GDM1 (cell line): ENCODE results near the gene PI4K2B.
"Not testable (repeated sequence)": the region's sequence is repeated elsewhere in the genome, so short reads cannot be mapped to it uniquely, and the experiment has no call there.

Source experiments
- DNase-seq: peaks from one replicate; lab custom pipeline; 2025; lab: John Stamatoyannopoulos, UW

Gene PI4K2B

DNA sequence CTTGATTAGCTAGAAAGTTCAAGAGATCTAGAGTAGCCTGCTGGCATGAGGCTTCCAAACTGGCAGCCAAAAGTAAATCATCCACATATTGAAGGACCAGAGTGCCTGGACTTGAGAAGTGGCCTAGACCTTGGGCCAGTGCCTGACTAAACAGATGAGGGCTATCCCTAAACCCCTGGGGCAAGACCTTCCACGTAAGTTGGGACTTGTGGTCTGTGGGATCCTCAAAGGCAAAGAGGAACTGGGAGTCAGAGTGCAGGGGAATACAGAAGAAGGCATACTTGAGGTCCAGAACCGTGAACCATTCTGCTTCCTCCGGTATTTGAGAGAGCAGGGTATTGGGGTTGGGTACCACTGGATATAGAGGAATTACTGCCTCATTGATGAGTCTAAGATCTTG, 8.4 kb downstream of the PI4K2B start:
- DNase-seq, result not testable (repeated sequence)

DNA sequence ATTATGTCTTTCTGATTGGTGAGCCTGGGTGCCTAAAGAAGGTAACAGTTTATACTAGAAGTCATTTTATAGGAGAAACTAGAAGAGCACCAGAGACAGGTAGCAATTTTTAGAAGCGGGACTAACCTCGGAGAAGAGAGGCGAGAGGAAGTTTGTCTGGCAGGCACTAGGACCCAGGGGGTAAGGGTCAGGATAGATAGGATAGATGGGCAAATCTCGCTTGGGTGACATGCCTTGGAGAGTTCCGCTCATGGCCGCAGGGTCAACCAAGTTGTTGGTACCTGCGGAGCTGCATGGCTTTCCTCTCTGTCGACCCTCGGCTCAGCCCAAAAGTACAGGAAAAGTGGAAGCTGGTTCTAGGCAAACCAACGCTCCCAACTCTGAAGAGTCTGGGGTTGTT, 11.3 kb downstream of the PI4K2B start:
- DNase-seq, result no peak

DNA sequence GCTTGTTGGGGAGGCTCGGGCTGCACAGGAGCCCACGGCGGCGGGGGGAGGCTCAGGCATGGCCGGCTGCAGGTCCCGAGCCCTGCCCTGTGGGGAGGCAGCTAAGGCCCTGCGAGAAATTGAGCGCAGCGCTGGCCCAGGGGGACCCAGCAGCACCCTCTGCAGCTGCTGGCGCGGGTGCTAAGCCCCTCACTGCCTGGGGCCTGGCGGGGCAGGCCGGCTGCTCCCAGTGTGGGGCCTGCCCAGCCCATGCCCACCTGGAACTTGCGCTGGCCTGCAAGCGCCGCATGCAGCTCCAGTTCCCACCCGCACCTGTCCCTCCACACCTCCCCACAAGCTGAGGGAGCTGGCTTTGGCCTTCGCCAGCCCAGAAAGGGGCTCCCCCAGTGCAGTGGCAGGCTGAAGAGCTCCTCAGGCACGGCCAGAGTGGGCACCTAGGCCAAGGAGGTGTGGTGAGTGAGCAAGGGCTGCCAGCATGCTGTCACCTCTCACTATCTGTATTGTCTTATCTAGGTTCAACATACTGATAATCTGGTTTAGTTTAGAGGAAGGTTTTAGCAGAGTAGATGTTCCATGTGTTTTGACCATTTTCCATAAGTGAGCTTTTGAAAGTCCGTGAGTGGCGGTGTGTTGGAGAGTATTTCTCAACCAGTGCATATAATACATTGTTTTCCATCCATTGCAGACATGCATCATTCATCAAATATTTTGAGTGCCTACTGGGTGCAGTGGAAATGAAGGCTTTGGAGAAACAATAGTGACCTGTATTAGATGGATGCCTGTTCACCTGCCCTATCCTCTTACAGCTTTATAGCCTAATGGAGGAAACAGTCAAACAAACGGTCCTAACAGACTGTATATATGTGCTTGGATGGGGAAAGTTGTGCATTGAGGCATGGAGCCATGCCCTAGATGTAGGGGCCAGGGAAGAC, 13.1 kb downstream of the PI4K2B start:
- DNase-seq, result no peak

DNA sequence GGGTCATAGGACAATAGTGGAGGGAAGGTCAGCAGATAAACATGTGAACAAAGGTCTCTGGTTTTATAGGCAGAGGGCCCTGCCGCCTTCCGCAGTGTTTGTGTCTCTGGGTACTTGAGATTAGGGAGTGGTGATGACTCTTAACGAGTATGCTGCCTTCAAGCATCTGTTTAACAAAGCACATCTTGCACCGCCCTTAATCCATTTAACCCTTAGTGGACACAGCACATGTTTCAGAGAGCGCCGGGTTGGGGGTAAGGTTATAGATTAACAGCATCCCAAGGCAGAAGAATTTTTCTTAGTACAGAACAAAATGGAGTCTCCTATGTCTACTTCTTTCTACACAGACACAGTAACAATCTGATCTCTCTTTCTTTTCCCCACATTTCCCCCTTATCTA, 15.0 kb downstream of the PI4K2B start:
- not testable (repeated sequence) for DNase-seq

DNA sequence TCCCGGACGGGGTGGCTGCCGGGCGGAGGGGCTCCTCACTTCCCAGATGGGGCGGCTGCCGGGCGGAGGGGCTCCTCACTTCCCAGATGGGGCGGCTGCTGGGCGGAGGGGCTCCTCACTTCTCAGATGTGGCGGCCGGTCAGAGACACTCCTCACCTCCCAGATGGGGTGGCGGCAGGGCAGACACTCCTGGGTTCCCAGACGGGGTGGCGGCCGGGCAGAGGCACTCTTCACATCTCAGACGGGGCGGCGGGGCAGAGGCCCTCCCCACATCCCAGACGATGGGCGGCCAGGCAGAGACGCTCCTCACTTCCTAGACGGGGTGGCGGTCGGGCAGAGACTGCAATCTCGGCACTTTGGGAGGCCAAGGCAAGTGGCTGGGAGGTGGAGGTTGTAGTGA, 15.7 kb downstream of the PI4K2B start:
- DNase-seq, result not testable (repeated sequence)

DNA sequence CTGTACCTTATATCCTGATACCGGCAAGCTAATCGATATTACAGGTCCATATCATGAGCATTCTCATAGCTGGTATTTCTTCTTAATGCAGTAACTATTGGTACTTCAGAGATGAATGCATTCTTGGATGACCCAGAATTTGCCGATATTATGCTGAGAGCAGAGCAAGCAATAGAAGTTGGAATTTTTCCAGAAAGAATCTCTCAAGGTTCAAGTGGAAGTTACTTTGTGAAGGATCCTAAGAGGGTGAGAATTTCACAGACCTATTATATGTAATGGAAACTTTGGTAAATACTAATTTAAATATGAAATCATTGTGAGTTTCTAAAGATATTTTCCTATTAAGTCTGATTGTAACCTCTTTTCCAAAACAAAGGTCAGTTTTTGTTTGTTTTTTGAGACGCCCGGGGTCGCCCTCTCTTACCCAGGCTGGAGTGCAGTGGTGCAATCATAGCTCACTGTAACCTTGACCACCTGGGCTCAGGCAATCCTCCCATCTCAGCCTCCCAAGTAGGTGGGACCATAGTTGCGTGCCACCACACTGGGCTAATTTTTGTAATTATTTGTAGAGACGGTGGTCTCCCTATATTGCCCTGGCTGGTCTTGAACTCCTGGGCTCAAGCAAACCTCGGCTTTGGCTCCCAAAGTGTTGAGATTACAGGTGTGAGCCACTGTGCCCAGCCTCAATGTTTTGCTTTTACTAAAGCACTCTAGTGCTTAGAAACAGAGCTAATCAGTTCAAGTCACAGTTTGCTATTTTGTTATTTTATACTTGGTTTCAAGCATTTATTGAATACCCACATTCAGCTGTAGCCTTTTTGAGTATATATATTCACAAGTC, 18.6 kb downstream of the PI4K2B start:
- DNase-seq, result no peak

DNA sequence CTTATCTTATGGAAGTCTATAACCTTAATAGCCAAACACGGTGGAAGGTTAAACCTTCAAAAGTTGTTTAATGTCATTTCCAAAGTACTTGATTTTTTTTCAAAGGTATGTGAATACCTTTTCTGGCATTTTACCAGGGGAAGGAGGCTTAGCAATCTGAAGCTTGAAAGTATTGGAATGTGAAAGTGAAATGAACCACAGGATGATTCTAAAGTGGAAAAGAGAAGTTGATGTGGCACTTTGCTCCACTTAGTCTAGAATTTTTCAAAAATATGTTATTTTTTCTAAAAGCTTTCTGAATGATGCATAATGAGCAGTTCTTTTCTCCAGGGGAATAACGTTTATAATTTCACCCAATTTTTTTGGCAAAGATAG, 19.2 kb downstream of the PI4K2B start:
- no peak for DNase-seq

DNA sequence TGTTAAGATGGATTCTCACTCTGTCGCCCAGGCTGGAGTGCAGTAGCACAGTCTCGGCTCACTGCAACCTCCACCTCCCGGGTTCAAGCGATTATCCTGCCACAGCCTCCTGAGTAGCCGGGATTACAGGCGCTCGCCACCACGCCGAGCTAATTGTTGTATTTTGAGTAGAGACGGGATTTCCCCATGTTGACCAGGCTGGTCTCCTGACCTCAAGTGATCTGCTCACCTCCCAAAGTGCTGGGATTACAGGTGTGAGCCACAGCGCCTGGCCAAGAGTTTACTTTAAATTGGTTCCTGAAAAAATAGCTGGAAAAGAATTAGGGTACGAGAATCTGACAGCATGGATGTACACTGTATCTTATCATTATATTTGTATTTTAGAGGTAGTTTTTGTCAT, 20.0 kb downstream of the PI4K2B start:
- DNase-seq, result not testable (repeated sequence)

DNA sequence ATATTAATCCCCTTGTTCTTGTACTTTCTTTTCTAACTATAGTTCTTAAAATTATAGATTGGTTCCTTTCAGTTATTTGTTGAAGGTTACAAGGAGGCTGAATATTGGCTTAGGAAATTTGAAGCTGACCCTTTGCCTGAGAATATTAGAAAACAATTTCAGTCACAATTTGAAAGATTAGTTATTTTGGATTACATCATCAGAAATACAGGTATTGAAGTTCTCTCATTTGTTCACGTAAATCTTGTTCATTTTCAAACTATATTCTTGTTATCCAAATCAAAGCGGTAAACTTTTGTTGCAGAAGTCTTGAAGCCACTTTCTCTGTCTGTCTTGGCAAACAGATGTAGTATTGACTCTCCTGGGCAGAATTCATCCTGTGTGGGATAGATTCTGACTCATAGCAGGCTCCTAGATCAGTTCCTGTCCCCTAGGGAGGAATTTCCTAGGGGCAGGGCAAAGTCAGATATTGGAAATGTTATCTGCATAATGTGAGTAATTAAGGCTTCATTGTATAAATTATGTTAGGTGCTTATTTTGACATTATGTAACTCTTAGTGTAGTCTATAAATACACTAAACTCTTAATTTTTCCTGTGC, 25.2 kb downstream of the PI4K2B start:
- no peak for DNase-seq

DNA sequence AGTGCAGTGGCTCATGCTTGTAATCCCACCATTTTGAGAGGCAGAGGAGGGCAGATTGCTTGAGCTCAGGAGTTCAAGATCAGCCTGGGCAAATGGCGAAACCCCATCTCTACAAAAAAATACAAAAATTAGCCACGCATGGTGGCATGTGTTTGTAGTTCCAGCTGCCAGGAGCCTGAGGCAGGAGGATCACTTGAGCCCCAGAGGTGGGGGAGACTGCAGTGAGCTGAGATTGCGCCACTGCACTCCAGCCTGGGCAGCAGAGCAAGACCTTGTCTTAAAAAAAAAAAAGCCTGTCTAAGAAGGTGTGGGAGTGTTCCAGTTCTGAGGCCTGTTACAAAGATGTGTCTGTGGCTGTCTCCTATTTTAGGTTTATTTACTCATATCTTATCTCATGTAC, 38.0 kb downstream of the PI4K2B start:
- DNase-seq, result no peak

DNA sequence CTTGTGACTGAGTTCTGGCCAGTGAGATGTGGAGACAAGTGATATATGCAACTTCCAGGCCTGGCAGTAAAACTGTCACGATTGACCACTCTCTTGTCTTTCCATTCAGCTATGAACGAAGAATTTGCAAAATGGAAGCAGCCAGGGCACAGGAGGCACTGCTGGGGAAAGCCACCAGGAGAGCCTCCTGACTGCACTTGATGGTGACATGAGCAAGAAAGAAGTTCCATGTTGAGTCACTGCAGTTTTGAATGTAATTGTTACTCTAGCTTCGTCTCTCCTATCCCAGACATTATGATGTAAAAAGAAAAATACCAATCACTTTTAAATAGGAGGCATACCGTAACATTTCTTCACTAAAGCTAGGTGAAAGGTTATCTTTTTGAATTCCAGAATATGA, 46.4 kb downstream of the PI4K2B start:
- DNase-seq, result no peak

DNA sequence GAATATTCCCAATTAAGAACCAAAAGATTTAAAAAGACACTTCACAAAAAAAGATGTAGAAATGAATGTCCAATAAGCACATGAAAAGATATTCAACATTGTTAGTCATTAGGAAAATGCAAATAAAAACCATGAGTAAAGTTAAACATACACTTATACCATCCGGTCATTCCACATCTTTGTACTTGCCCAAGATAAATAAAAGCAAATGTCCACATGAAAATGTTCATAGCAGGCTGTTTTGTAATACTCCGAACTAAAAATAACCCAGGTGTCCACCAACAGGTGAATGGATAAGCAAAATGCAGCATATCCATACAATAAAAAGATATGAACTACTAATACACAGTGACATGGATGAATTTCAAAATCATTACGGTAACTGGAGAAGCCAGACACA, 50.1 kb downstream of the PI4K2B start:
- DNase-seq, result no peak

DNA sequence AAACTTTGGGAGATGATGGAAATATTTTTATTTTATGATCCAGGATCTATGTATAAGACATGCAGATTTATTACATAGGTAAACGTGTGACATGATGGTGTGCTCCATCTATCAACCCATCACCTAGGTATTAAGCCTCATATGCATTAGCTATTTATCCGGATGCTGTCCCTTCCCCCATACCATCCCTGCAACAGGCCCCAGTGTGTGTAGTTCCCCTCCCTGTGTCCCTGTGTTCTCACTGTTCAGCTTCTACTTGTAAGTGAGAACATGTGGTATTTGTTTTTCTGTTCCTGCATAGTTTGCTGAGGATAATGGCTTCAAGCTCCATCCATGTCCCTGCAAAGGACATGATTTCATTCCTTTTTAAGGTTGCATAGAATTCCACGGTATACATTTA, 50.6 kb downstream of the PI4K2B start:
- no peak for DNase-seq

DNA sequence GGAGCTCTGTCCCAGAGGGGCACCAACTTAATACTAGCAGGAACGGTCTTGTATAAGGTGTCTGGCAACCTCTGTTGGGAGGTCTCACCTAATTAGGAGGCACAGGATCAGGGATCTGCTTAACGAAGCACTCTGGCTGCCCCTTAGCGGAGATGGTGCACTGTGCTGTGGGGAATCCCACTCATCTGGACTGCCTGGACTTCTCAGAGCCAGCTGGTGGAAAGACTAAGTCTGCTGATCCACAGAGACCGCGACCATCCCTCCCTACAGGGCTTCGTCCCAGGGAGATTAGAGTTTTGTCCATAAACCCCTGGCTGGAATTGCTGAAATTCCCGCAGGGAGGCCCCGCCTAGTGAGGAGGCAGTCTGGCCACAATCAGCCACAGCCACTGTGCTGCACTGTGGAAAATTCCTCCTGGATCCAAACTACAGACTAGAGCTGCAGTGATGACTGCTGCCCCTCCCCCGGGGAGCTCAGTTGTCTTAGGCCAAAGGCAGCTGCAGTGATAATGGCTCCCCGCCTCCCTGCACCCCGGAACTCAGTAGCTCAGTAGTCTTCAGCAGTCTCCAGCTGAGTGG, 56.7 kb downstream of the PI4K2B start:
- no peak for DNase-seq

DNA sequence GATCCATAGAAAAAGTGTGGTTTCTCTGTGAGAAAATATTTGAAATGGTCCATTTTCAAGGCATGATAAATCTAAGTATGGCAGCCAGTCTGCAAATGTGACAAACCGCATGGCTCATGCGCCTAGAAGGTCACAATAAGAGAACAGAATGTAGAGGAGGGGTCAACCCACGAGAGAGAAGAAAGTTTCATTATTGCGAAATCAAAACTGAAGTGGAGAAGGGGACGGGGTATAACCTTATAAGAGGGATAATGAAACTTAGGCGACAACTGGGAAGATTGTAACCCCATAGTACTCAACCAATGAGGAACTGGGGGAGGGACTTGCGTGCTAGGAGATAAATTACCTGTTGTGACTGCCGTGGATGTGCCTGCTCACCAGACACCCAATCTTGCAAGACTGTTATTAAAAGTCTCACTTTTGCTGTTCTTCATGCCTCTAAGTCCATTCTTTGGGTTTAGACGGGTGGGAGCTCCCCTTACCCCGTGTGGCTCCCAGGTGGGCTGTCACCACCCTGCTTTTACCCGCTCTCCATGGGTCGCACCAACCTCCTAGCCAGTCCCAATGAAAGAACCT, 57.4 kb downstream of the PI4K2B start:
- DNase-seq, result no peak

DNA sequence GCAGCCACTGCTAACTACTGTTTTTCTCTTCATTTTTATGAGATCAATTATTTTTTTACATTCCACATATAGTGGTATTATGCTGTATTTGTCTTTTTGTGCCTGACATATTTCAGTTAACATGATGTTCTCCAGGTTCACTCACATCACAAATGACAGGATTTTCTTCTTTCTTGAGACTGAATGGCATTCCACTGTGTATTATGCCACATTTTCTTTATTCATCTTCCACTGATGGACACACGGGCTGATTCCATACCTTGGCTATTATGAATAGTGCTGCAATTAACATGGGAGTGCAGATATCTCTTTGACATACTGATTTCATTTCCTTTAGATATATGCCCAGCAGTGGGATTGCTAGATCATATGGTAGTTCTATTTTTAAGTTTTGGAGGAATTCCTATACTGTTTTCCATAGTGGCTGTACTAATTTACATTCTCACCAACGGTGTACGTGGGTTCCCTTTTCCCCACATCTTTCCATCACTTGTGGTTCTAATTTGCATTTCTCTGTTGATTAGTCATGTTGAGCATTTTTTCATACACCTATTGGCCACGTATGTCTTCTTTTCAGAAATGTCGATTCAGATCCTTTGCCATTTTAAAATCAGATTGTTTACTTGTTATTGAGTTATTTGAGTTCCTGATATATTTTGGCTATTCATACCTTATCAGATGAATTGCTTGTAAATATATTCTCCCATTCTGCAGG, 63.9 kb downstream of the PI4K2B start:
- no peak for DNase-seq

DNA sequence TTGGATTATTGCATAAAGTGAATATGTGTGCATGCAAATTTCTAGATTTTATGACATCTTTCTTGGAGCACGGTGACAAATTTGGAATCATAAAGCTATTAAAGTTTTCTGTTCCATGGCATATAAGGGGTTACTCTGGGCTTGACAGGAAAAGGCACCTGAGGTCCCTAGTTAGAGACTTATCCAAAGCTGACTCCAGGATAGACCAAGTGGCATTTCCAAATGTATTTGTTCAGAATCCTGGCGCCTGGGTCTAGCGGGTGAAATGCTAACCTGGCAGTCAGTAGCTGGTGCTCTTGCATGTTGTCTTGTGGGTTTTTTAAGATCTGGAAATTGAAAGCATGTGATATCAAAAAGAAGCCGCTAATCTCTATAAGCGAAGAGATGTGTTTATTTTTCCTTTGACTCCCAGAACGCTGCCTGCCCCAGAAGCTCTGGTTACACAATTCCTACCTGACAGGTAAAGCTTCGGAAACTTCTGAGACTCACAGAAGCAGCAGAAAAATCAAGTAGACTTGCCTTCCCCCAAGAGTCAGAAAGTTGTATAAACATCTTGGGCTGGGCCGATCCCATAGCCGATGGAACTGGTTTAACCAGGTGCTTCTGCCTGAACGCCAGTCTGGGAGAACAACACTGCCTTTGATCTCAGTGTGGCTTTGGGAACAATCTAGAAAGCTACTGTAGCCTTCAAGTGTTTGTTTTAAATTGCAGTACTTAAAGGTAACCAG, 65.8 kb downstream of the PI4K2B start:
- no peak for DNase-seq

DNA sequence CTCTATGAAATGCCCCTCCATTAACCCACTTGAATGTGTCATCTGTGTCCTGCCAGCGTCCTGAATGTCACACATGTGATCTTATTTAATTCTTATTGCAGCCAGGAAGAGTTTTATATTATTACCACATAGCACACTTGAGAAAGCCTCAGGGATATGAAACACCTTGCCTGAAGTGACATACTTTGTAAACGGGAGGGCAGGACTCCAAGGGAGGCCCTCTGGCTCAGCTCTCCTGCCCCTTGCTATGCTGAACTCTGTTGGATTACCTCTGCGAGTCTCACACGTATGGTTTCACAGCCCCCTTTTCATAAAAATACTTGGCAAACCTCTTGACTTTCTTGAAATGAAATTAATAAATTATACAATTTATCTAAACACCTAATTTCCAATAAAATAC, 67.6 kb downstream of the PI4K2B start:
- DNase-seq, result no peak

DNA sequence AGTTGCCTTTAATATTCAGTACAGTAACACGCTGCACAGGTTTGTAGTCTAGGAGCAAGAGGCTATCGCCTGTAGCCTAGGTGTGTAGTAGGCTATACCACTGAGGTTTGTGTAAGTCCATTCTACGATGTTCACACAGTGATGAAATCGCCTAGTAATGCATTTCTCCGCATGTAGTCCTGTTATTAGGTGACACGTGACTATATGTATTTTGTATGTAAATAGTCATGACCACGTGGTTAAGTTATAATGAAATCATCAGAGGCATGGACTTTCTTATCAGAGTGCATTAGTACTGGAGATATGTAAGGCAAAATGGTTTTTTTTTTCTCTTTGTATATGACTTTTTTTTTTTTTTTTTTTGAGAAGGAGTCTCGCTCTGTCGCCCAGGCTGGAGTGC, 68.8 kb downstream of the PI4K2B start:
- DNase-seq, result no peak

DNA sequence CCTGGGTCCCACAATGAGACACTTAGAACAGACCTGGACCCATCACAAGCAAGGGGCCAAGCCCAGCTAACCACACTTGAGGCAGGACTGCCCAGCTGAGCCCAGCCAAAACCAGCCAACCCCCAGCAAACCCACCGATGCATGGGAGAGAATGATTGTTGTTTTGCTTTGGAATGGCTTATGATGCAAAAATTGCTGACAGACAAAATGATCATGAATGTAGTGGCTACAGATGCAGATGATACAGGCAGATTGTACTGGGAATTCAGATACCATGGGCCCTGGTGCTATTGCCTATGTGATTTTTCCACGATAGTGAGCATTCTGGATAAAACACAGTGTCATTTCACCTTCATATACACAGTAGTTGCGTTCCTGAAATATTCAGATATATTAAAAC, 69.7 kb downstream of the PI4K2B start:
- DNase-seq, result no peak
